K562 (cell line): ENCODE results near the gene FEM1B. TPM values are rescaled to one million over a fixed set of nuclear protein-coding genes. Genes with fewer than 3 reads are reported as not detected.

Experiments used
- CHD2 ChIP-seq: IDR thresholded peaks from 2 replicates; pipeline ENCODE4 v1.6.1; 2011; ENCODE audit warnings: low read depth, low read length
- CREB1 ChIP-seq, 2 experiments: sonication (generic) in 1 of 2; formaldehyde crosslinking in 1 of 2; IDR thresholded peaks; 2 replicates each; pipeline versions ENCODE4 v1.6.1 to v1.8.0; 2012 to 2022; ENCODE audit warnings: inconsistent platforms in 1 of 2, mild to moderate bottlenecking in 1 of 2, missing genetic modification reagents in 1 of 2, moderate library complexity in 1 of 2
- GTF2F1 ChIP-seq: IDR thresholded peaks from 2 replicates; pipeline ENCODE4 v1.6.1; 2011; ENCODE audit warnings: low read depth, low read length, improper control_type of control experiment
- HNRNPLL ChIP-seq: fragments of 200-400 bp; formaldehyde crosslinking; IDR thresholded peaks from 2 replicates; pipeline ENCODE4 v1.6.1; 2017; ENCODE audit warnings: low read length, low read depth, mild to moderate bottlenecking; ENCODE audit not compliant: poor library complexity, severe bottlenecking
- KDM2B ChIP-seq: fragments of 250-450 bp; sonication (Bioruptor Pico); IDR thresholded peaks from 2 replicates; pipeline ENCODE4 v1.8.0; 2021; ENCODE audit warnings: mild to moderate bottlenecking, moderate library complexity
- MYBL2 ChIP-seq, 2 experiments: fragments of 450-650 bp in 1 of 2; sonication (generic) in 1 of 2; formaldehyde crosslinking in 1 of 2; IDR thresholded peaks; 2 replicates each; pipeline versions ENCODE4 v1.6.1 to v1.8.1; 2017 to 2022; ENCODE audit warnings: borderline replicate concordance in 1 of 2, inconsistent platforms in 1 of 2, low read depth in 1 of 2, mild to moderate bottlenecking in 1 of 2, missing genetic modification reagents in 1 of 2, moderate library complexity in 1 of 2
- OTX1 ChIP-seq: fragments of 450-650 bp; formaldehyde crosslinking; IDR thresholded peaks from 2 replicates; pipeline ENCODE4 v1.4.0; 2022; ENCODE audit warnings: mild to moderate bottlenecking
- POLR2H ChIP-seq: IDR thresholded peaks from 2 replicates; pipeline ENCODE4 v1.6.1; 2016; ENCODE audit warnings: missing genetic modification characterization, low read depth, mild to moderate bottlenecking, control low read depth, missing compliant biosample characterization, moderate library complexity
- PTBP1 ChIP-seq: fragments of 200-400 bp; formaldehyde crosslinking; IDR thresholded peaks from 2 replicates; pipeline ENCODE4 v1.6.1; 2017; ENCODE audit warnings: low read depth, low read length
- polyA plus RNA-seq, 8 experiments: library from polyadenylated mRNA; depleted of rRNA in 4 of 8; stranded (reverse) in 5 of 8; unstranded in 3 of 8; fragments of >200 nt; fragmentation: Nextera tagmentation in 2 of 8; fragmentation: Illumina TruSeq in 1 of 8; extraction: Ambion mirVana in 2 of 8; extraction: Trizol in 1 of 8; gene quantifications; 2 replicates each; pipeline versions ENCODE4 v1.2.1 to v1.2.3, GENCODE V29; 2011 to 2014; ENCODE audit warnings: inconsistent platforms in 1 of 8, missing spikeins in 1 of 8
- total RNA-seq, 7 experiments: library from RNA; depleted of rRNA in 6 of 7; stranded (reverse); fragments of >200 nt in 6 of 7; fragmentation: Illumina TruSeq in 2 of 7; extraction: Trizol in 2 of 7; gene quantifications; 2 replicates each; pipeline versions ENCODE4 v1.2.1 to v1.2.3, GENCODE V29; 2011 to 2021; ENCODE audit warnings: low replicate concordance in 1 of 7
- TF ChIP-seq, protein P1 (sequence below), 2 experiments: fragments of 450-650 bp; IDR thresholded peaks; 2 replicates each; pipeline ENCODE4 v1.6.1; 2016
- TF ChIP-seq, protein P2 (sequence below): sonication (generic); formaldehyde crosslinking; IDR thresholded peaks from 2 replicates; pipeline ENCODE4 v1.8.0; 2023; ENCODE audit warnings: mild to moderate bottlenecking, missing genetic modification reagents
- TF ChIP-seq, protein P3 (sequence below): fragments of 450-650 bp; formaldehyde crosslinking; conservative IDR thresholded peaks from 2 replicates; pipeline ENCODE4 v1.4.0; 2022; ENCODE audit warnings: mild to moderate bottlenecking, missing genetic modification characterization
- TF ChIP-seq, protein P4 (sequence below): fragments of 450-650 bp; IDR thresholded peaks from 2 replicates; pipeline ENCODE4 v1.6.1; 2016
- TF ChIP-seq, protein P5 (sequence below): fragments of 450-650 bp; IDR thresholded peaks from 2 replicates; pipeline ENCODE4 v1.7.0; 2016; ENCODE audit warnings: borderline replicate concordance
- TF ChIP-seq, protein P6 (sequence below): sonication (generic); formaldehyde crosslinking; IDR thresholded peaks from 2 replicates; pipeline ENCODE4 v1.9.0; 2022; ENCODE audit warnings: mild to moderate bottlenecking, missing genetic modification reagents

The FEM1B gene
- total and polyA plus RNA-seq, 9 of the 15 experiments (the other 6 are each of a cell fraction or from before 2014, with no cell fraction given) = 5.9 to 61.6 (median 20.1) TPM

- TF ChIP-seq PTBP1 (no peak), MYBL2 (IDR thresholded peaks at IDR 0.05; ENCODE audit: low read depth) (no peak), MYBL2 (CRISPR knock-in tag; IDR thresholded peaks at IDR 0.05; ENCODE audit: borderline replicate concordance) (no peak), OTX1 (CRISPR knock-in tag) (peak; percentile 62; the same call in 1 of the 2 replicates), CREB1 (IDR thresholded peaks at IDR 0.05) (no peak), CREB1 (CRISPR knock-in tag; IDR thresholded peaks at IDR 0.05) (0 out of 2 replicates have a peak, but pooled peaks have one; percentile 13), POLR2H (tag) (peak; percentile 57), GTF2F1 (no peak), KDM2B (no peak), HNRNPLL (no peak), CHD2 (no peak)
- TF ChIP-seq, protein P1, sequence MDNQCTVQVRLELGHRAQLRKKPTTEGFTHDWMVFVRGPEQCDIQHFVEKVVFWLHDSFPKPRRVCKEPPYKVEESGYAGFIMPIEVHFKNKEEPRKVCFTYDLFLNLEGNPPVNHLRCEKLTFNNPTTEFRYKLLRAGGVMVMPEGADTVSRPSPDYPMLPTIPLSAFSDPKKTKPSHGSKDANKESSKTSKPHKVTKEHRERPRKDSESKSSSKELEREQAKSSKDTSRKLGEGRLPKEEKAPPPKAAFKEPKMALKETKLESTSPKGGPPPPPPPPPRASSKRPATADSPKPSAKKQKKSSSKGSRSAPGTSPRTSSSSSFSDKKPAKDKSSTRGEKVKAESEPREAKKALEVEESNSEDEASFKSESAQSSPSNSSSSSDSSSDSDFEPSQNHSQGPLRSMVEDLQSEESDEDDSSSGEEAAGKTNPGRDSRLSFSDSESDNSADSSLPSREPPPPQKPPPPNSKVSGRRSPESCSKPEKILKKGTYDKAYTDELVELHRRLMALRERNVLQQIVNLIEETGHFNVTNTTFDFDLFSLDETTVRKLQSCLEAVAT (IDR thresholded peaks at IDR 0.05) = peak in 1 of 2 experiments; percentile 57; a peak in 1 of 4 replicates
- TF ChIP-seq, protein P2, sequence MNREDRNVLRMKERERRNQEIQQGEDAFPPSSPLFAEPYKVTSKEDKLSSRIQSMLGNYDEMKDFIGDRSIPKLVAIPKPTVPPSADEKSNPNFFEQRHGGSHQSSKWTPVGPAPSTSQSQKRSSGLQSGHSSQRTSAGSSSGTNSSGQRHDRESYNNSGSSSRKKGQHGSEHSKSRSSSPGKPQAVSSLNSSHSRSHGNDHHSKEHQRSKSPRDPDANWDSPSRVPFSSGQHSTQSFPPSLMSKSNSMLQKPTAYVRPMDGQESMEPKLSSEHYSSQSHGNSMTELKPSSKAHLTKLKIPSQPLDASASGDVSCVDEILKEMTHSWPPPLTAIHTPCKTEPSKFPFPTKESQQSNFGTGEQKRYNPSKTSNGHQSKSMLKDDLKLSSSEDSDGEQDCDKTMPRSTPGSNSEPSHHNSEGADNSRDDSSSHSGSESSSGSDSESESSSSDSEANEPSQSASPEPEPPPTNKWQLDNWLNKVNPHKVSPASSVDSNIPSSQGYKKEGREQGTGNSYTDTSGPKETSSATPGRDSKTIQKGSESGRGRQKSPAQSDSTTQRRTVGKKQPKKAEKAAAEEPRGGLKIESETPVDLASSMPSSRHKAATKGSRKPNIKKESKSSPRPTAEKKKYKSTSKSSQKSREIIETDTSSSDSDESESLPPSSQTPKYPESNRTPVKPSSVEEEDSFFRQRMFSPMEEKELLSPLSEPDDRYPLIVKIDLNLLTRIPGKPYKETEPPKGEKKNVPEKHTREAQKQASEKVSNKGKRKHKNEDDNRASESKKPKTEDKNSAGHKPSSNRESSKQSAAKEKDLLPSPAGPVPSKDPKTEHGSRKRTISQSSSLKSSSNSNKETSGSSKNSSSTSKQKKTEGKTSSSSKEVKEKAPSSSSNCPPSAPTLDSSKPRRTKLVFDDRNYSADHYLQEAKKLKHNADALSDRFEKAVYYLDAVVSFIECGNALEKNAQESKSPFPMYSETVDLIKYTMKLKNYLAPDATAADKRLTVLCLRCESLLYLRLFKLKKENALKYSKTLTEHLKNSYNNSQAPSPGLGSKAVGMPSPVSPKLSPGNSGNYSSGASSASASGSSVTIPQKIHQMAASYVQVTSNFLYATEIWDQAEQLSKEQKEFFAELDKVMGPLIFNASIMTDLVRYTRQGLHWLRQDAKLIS (CRISPR knock-in tag) = 0 out of 2 replicates have a peak, but pooled peaks have one; percentile 55
- TF ChIP-seq, protein P3, sequence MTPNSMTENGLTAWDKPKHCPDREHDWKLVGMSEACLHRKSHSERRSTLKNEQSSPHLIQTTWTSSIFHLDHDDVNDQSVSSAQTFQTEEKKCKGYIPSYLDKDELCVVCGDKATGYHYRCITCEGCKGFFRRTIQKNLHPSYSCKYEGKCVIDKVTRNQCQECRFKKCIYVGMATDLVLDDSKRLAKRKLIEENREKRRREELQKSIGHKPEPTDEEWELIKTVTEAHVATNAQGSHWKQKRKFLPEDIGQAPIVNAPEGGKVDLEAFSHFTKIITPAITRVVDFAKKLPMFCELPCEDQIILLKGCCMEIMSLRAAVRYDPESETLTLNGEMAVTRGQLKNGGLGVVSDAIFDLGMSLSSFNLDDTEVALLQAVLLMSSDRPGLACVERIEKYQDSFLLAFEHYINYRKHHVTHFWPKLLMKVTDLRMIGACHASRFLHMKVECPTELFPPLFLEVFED (CRISPR knock-in tag) = peak; percentile 69; the same call in 1 of the 2 replicates
- TF ChIP-seq, protein P4, sequence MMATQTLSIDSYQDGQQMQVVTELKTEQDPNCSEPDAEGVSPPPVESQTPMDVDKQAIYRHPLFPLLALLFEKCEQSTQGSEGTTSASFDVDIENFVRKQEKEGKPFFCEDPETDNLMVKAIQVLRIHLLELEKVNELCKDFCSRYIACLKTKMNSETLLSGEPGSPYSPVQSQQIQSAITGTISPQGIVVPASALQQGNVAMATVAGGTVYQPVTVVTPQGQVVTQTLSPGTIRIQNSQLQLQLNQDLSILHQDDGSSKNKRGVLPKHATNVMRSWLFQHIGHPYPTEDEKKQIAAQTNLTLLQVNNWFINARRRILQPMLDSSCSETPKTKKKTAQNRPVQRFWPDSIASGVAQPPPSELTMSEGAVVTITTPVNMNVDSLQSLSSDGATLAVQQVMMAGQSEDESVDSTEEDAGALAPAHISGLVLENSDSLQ = 0 out of 2 replicates have a peak, but pooled peaks have one; percentile 6
- TF ChIP-seq, protein P5, sequence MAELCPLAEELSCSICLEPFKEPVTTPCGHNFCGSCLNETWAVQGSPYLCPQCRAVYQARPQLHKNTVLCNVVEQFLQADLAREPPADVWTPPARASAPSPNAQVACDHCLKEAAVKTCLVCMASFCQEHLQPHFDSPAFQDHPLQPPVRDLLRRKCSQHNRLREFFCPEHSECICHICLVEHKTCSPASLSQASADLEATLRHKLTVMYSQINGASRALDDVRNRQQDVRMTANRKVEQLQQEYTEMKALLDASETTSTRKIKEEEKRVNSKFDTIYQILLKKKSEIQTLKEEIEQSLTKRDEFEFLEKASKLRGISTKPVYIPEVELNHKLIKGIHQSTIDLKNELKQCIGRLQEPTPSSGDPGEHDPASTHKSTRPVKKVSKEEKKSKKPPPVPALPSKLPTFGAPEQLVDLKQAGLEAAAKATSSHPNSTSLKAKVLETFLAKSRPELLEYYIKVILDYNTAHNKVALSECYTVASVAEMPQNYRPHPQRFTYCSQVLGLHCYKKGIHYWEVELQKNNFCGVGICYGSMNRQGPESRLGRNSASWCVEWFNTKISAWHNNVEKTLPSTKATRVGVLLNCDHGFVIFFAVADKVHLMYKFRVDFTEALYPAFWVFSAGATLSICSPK = no peak
- TF ChIP-seq, protein P6, sequence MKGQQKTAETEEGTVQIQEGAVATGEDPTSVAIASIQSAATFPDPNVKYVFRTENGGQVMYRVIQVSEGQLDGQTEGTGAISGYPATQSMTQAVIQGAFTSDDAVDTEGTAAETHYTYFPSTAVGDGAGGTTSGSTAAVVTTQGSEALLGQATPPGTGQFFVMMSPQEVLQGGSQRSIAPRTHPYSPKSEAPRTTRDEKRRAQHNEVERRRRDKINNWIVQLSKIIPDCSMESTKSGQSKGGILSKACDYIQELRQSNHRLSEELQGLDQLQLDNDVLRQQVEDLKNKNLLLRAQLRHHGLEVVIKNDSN (CRISPR knock-in tag) = no peak
Observed at GRCh38 chr15:68278595-68279405, 1.3 kb downstream of the FEM1B start (continued).
